ENCODE measurements around the gene NDEL1. TPM values are rescaled to one million over a fixed set of nuclear protein-coding genes. Genes with fewer than 3 reads are reported as not detected.

NDEL1 gene
- total RNA-seq, 1 donor from 2014 or later, result 60.2 TPM

DNA sequence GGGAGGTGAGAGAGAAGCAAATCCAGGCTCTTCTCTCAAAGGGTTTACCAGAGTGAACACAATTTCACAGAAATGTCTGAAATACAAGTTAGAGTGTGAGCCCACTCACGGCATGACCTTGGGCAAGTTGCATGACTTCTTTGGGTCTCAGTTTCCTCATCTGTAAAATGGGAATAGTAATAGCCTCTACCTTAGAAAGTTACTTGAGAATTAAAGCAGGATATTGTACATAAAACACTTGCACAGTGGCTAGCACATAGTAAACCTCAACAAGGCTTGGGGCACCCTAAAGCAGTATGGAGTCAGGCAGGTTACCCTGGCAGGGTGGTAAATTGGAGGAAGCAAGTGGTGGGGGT, 24.8 kb upstream of the NDEL1 start:
- H3K9me3 Mint-ChIP-seq, result no peaks in the 10 kb centered on the region
- no peak overlapping the region for H3K4me3 Mint-ChIP-seq
- no peak for DNase-seq (ENCODE audit: low spot score in 2 of 2, unreplicated experiment in 2 of 2)
- no peak for TF ChIP-seq CTCF (IDR thresholded peaks at IDR 0.05; ENCODE audit: unreplicated experiment)
- no peak overlapping the region for H3K27ac Mint-ChIP-seq
- H3K4me1 Mint-ChIP-seq, result peaks cover 2% of the 10 kb centered on the region
- H3K36me3 Mint-ChIP-seq, result no peaks in the 10 kb centered on the region
- peaks cover 3% of the 10 kb centered on the region for H3K27me3 Mint-ChIP-seq (ENCODE audit: low read depth)

GRCh38 chr17:8412089-8412488, 23.6 kb upstream of the NDEL1 start:
- no peaks in the 10 kb centered on the region for H3K36me3 Mint-ChIP-seq
- no peak overlapping the region for H3K4me3 Mint-ChIP-seq
- peaks cover 3% of the 10 kb centered on the region for H3K9me3 Mint-ChIP-seq
- TF ChIP-seq CTCF (IDR thresholded peaks at IDR 0.05; ENCODE audit: unreplicated experiment), result no peak
- peaks cover 15% of the 10 kb centered on the region for H3K27me3 Mint-ChIP-seq (ENCODE audit: low read depth)
- DNase-seq (ENCODE audit: low spot score in 2 of 2, unreplicated experiment in 2 of 2), result no peak
- no peak overlapping the region for H3K27ac Mint-ChIP-seq
- H3K4me1 Mint-ChIP-seq, result peaks cover 2% of the 10 kb centered on the region

- H3K27ac Mint-ChIP-seq, result no peak overlapping the region
- no peak overlapping the region for H3K4me3 Mint-ChIP-seq
- peaks cover 26% of the 10 kb centered on the region for H3K27me3 Mint-ChIP-seq (ENCODE audit: low read depth)
- H3K9me3 Mint-ChIP-seq, result peaks cover 3% of the 10 kb centered on the region
- peaks cover 2% of the 10 kb centered on the region for H3K4me1 Mint-ChIP-seq
- H3K36me3 Mint-ChIP-seq, result no peaks in the 10 kb centered on the region
- no peak for TF ChIP-seq CTCF (IDR thresholded peaks at IDR 0.05; ENCODE audit: unreplicated experiment)
- DNase-seq (ENCODE audit: low spot score in 2 of 2, unreplicated experiment in 2 of 2), result no peak
Observed at GRCh38 chr17:8413328-8413727, 22.4 kb upstream of the NDEL1 start.

GRCh38 chr17:8413938-8414337, 21.7 kb upstream of the NDEL1 start:
- Mint-ChIP-seq H3K36me3 (no peaks in the 10 kb centered on the region), H3K4me1 (peaks cover 2% of the 10 kb centered on the region), H3K4me3 (no peak overlapping the region), H3K9me3 (peaks cover 3% of the 10 kb centered on the region), H3K27me3 (ENCODE audit: low read depth) (peaks cover 29% of the 10 kb centered on the region), H3K27ac (no peak overlapping the region)
- no peak for DNase-seq (ENCODE audit: low spot score in 2 of 2, unreplicated experiment in 2 of 2)
- no peak for TF ChIP-seq CTCF (IDR thresholded peaks at IDR 0.05; ENCODE audit: unreplicated experiment)

- Mint-ChIP-seq H3K9me3 (peaks cover 3% of the 10 kb centered on the region), H3K36me3 (no peaks in the 10 kb centered on the region), H3K27me3 (ENCODE audit: low read depth) (peaks cover 37% of the 10 kb centered on the region), H3K4me3 (no peak overlapping the region), H3K4me1 (no peaks in the 10 kb centered on the region), H3K27ac (no peak overlapping the region)
- TF ChIP-seq CTCF (IDR thresholded peaks at IDR 0.05; ENCODE audit: unreplicated experiment), result no peak
- no peak for DNase-seq (ENCODE audit: low spot score in 2 of 2, unreplicated experiment in 2 of 2)
Observed at GRCh38 chr17:8417806-8418205, 17.9 kb upstream of the NDEL1 start.

DNA sequence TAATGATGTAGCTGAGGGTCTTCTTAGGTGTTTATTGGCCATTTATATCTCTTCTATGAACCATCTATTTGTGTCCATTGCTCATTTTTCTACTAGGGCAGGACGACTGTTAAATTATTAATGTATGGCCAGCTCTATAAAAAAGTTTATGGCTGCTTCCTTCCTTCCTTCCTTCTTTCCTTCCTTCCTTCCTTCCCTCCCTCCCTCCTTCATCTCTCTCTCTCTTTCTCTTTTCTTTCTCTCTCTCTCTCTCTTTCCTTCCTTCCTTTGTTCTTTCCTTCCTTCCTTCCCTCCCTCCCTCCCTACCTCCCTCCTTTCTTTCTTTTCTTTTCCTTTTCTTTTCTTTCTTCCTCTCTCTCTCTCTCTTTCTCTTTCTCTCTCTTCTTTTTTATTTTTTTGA, 17.2 kb upstream of the NDEL1 start:
- Mint-ChIP-seq H3K36me3 (no peaks in the 10 kb centered on the region), H3K27ac (no peak overlapping the region), H3K4me3 (no peak overlapping the region), H3K9me3 (peaks cover 3% of the 10 kb centered on the region), H3K27me3 (ENCODE audit: low read depth) (peaks cover 37% of the 10 kb centered on the region), H3K4me1 (no peaks in the 10 kb centered on the region)
- no peak for TF ChIP-seq CTCF (IDR thresholded peaks at IDR 0.05; ENCODE audit: unreplicated experiment)
- no peak for DNase-seq (ENCODE audit: low spot score in 2 of 2, unreplicated experiment in 2 of 2)
